HUES6 (cell line): ENCODE results near the gene SSR3.

Source experiments
- H3K27ac ChIP-seq: 2 replicates; pipeline ENCODE4 v1.7.0; 2013; ENCODE audit warnings: low read depth, mild to moderate bottlenecking, low read length, inconsistent platforms
- H3K27me3 ChIP-seq: 2 replicates; pipeline ENCODE4 v1.6.1; 2013; ENCODE audit warnings: low read length; ENCODE audit not compliant: control insufficient read depth, insufficient read depth
- H3K36me3 ChIP-seq: 2 replicates; pipeline ENCODE4 v1.6.1; 2013; ENCODE audit warnings: low read length; ENCODE audit not compliant: control insufficient read depth, insufficient read depth
- H3K4me1 ChIP-seq: 2 replicates; pipeline ENCODE4 v1.6.1; 2013; ENCODE audit warnings: low read length; ENCODE audit not compliant: control insufficient read depth, insufficient read depth
- H3K4me3 ChIP-seq: 2 replicates; pipeline ENCODE4 v1.5.1; 2013; ENCODE audit warnings: low read depth, low read length
- H3K9ac ChIP-seq: one replicate; pipeline ENCODE4 v1.6.1; 2013; ENCODE audit warnings: mild to moderate bottlenecking, low read length
- H3K9me3 ChIP-seq: 2 replicates; pipeline ENCODE4 v1.6.1; 2013; ENCODE audit warnings: low read depth, low read length; ENCODE audit not compliant: control insufficient read depth, insufficient read depth

SSR3 gene

GRCh38 chr3:156554842-156555687 lies at the start of gene SSR3:
SSR3 (minus strand) TSS chr3:156555117; CDS start chr3:156555089, 28 bp downstream.
- H3K9ac ChIP-seq: peak within 1 kb of the TSS; percentile 98

GRCh38 chr3:156604064-156604641 lies 49.2 kb upstream of the SSR3 start:
- H3K4me1 ChIP-seq: peaks cover 22% of the 10 kb centered on the region
- no peaks in the 10 kb centered on the region for H3K36me3 ChIP-seq
- no peak overlapping the region for H3K9ac ChIP-seq
- H3K27me3 ChIP-seq: 0 out of 2 replicates have a peak, but pooled peaks cover 6% of the 10 kb centered on the region
- no peak overlapping the region for H3K27ac ChIP-seq
- H3K4me3 ChIP-seq: no peak overlapping the region
- H3K9me3 ChIP-seq: no peaks in the 10 kb centered on the region

More at GRCh38 chr3:156554842-156555687, at the start of gene SSR3:
- peaks cover 12% of the 10 kb centered on the region for H3K4me1 ChIP-seq
- H3K4me3 ChIP-seq: peak within 1 kb of the TSS; percentile 98
- no peaks in the 10 kb centered on the region for H3K9me3 ChIP-seq
- H3K27me3 ChIP-seq: no peaks in the 10 kb centered on the region
- peak within 1 kb of the TSS; percentile 85 for H3K27ac ChIP-seq
- peaks cover 35% of the 10 kb centered on the region for H3K36me3 ChIP-seq

- H3K36me3 ChIP-seq: no peaks in the 10 kb centered on the region
- no peaks in the 10 kb centered on the region for H3K9me3 ChIP-seq
- H3K27ac ChIP-seq: no peak overlapping the region
- H3K9ac ChIP-seq: no peak overlapping the region
- 0 out of 2 replicates have a peak, but pooled peaks cover 6% of the 10 kb centered on the region for H3K27me3 ChIP-seq
- no peak overlapping the region for H3K4me3 ChIP-seq
- H3K4me1 ChIP-seq: peaks cover 23% of the 10 kb centered on the region
Observed at GRCh38 chr3:156603379-156604017, 48.6 kb upstream of the SSR3 start.

DNA sequence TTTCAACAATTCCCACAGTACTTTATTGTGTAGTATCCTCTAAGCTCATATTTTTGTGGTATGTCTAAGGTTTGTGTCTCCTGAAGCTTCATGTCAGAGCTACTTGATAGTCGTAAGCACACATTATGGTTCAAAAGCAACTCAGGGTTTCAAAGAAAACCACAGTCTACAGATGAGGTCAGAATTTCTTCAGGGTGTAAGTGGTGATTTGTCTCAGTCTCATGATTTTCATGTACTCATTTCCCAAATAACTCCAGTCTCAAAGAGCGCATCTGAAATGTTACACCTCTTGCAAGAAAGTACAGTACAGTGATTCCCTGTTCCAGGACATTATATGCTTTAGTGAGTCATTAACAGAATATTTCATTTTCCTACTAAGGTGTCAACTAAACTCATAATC lies 47.5 kb upstream of the SSR3 start:
- Histone ChIP-seq H3K27ac (no peak overlapping the region), H3K36me3 (no peaks in the 10 kb centered on the region)

DNA sequence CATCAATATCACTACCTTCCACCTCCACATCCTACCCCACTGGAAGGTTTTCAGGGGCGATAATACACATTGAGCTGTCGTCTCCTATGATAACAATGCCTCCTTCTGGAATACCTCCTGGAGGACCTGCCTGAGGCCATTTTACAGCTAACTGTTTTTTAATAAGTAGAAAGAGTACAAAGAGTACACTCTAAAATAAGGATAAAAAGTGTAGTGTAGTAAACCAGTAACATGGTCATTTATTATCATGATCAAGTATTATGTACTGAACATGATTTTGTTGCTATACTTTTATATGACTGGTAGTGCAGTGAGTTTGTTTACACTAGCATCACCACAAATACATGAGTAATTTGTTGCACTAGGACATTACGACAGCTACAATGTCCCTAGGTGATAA lies 46.6 kb upstream of the SSR3 start:
- H3K27ac ChIP-seq: no peak overlapping the region
- no peak overlapping the region for H3K4me3 ChIP-seq
- H3K9ac ChIP-seq: no peak overlapping the region
- no peaks in the 10 kb centered on the region for H3K27me3 ChIP-seq
- no peaks in the 10 kb centered on the region for H3K9me3 ChIP-seq
- peaks cover 18% of the 10 kb centered on the region for H3K4me1 ChIP-seq
- H3K36me3 ChIP-seq: no peaks in the 10 kb centered on the region

More for the DNA sequence above, 47.5 kb upstream of the SSR3 start:
- H3K4me3 ChIP-seq: no peak overlapping the region
- no peaks in the 10 kb centered on the region for H3K9me3 ChIP-seq
- 0 out of 2 replicates have a peak, but pooled peaks cover 6% of the 10 kb centered on the region for H3K27me3 ChIP-seq
- peaks cover 23% of the 10 kb centered on the region for H3K4me1 ChIP-seq
- H3K9ac ChIP-seq: no peak overlapping the region

DNA sequence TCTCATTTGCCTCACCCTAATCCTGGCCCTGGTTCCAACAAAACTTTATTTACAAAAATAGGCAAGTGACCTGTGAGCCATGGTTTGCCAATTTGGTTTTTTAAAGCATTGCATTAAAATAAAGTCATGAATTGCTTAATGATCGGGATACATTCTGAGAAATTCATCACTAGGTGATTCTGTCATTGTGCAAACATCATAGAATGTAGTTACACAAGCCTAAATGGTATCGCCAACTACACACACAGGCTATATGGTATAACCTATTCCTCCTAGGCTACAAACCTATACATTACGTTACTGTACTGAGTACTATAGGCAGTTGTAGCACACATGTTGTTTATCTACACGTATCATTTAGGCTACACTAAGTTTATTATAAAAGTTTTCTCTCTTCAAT lies 45.9 kb upstream of the SSR3 start:
- H3K27me3 ChIP-seq: no peaks in the 10 kb centered on the region
- H3K27ac ChIP-seq: no peak overlapping the region
- no peak overlapping the region for H3K9ac ChIP-seq
- peaks cover 15% of the 10 kb centered on the region for H3K4me1 ChIP-seq
- no peaks in the 10 kb centered on the region for H3K9me3 ChIP-seq
- H3K36me3 ChIP-seq: no peaks in the 10 kb centered on the region
- no peak overlapping the region for H3K4me3 ChIP-seq

DNA sequence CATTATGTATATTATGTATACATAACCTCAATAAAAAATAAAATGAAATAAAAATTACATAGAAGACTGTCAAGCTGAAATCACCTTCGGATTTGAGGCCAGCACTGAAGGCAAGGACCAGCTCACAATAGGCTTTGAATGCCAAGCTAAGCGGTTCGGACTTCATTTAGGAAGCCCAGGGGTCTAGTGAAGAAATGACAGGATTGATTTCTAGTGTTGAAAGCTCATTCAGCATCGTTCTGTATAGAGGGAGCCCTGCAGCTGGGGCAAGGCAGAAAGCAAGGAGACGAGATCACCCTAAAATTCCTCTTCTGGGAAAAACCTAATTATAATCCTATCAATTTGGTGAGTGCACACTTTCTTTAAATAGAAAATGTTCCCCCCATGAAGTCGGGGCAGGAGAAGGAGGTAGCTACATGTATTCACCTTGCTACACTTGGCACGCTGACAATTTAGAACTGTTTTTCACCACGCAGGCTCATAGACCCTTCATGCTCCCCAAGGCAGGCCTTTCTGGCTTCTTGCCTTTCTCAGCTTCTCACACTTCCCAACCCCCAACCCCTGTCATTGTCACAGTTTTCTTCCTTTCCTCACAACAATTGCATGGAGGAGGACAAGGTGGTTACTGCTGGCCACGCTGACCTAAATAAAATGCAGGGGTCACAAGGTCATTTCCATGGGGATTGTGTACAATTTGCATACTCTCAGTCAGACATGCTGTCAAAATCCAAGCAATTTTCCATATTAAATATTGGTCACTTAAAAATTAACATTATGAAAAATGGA lies 44.4 kb upstream of the SSR3 start:
- Histone ChIP-seq H3K4me3 (no peak overlapping the region), H3K27me3 (no peaks in the 10 kb centered on the region), H3K9ac (no peak overlapping the region), H3K4me1 (peaks cover 7% of the 10 kb centered on the region; the same call in 1 of the 2 replicates), H3K36me3 (no peaks in the 10 kb centered on the region), H3K27ac (no peak overlapping the region), H3K9me3 (no peaks in the 10 kb centered on the region)

- no peak overlapping the region for H3K9ac ChIP-seq
- no peaks in the 10 kb centered on the region for H3K27me3 ChIP-seq
- H3K4me1 ChIP-seq: peaks cover 12% of the 10 kb centered on the region; the same call in 1 of the 2 replicates
- H3K4me3 ChIP-seq: no peak overlapping the region
- H3K27ac ChIP-seq: no peak overlapping the region
- no peaks in the 10 kb centered on the region for H3K36me3 ChIP-seq
- H3K9me3 ChIP-seq: no peaks in the 10 kb centered on the region
Observed at GRCh38 chr3:156598413-156598812, 43.5 kb upstream of the SSR3 start.

DNA sequence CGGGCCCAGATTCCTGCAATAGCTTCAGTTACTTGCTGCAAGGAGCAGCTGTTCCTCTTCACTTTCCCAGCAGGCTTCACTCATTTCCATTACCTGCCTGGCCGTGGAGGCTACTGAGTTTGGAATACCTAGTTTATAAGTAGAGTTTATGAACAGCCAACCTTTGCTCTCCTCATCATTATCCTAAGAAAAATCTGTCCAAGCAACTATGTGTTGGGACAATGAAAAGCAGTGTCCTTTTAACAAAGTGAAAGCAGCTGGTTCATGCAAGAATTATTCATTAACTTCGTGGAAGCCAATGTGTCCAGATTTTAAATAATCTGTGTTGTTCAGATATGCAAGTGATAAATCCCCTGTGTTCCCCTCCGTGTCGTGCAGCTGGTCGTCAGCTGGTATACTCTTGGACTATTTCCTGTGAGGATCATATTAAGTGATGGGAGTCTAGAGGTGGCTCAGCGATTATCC lies 39.3 kb upstream of the SSR3 start:
- Histone ChIP-seq H3K4me1 (peaks cover 8% of the 10 kb centered on the region; the same call in 1 of the 2 replicates), H3K36me3 (no peaks in the 10 kb centered on the region), H3K9ac (no peak overlapping the region), H3K9me3 (no peaks in the 10 kb centered on the region), H3K4me3 (no peak overlapping the region), H3K27ac (no peak overlapping the region), H3K27me3 (no peaks in the 10 kb centered on the region)

DNA sequence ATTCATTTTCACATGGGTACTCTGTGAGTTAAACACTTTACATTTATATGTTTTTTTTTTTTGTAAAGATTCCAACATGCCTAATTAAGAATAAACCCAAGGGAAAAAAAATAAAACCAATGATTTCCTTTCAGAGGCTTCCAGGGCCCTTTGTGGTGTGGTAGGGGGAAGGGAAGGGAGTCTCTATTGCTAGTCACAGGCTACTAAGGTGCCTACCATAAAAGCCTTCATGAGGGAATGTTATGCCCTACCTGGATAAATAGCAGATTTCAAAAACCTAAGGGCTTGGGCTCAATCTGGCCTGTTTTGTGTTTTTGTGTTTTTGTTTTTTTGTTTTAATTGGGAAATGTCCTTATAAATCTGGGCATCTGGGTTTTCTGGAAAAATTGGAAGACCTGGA lies 38.9 kb upstream of the SSR3 start:
- Histone ChIP-seq H3K36me3 (no peaks in the 10 kb centered on the region), H3K27ac (no peak overlapping the region), H3K4me1 (peaks cover 6% of the 10 kb centered on the region; the same call in 1 of the 2 replicates), H3K9me3 (no peaks in the 10 kb centered on the region), H3K9ac (no peak overlapping the region), H3K27me3 (no peaks in the 10 kb centered on the region), H3K4me3 (no peak overlapping the region)
